HG03097 (cell line): ENCODE measurements around the gene PLA2G1B.

Source experiments
- ATAC-seq: cut with Tn5 transposase; IDR thresholded peaks from one replicate; pipeline ENCODE4 v1.9.1; 2021; ENCODE audit not compliant: unreplicated experiment, low FRiP score

Gene PLA2G1B

GRCh38 chr12:120276734-120277133 lies 50.8 kb downstream of the PLA2G1B start:
- ATAC-seq: no peak
